HG03432 (cell line): ENCODE measurements around the gene C8G.

Experiments
- ATAC-seq: cut with Tn5 transposase; IDR thresholded peaks from one replicate; pipeline ENCODE4 v1.9.1; 2021; ENCODE audit warnings: mild to moderate bottlenecking, moderate library complexity; ENCODE audit not compliant: unreplicated experiment

Gene C8G

GRCh38 chr9:136980669-136981478 is 35.8 kb downstream of the C8G start:
- ATAC-seq = no peak

- no peak for ATAC-seq
Measured at GRCh38 chr9:136981588-136982231, 36.7 kb downstream of the C8G start.

- ATAC-seq = no peak
Measured at GRCh38 chr9:136982232-136983051, 37.4 kb downstream of the C8G start, which contains the start of gene LCNL1. Gene LCNL1, plus strand, starts transcription at chr9:136982993. Its CDS starts 594 bp downstream, at chr9:136983587.

DNA sequence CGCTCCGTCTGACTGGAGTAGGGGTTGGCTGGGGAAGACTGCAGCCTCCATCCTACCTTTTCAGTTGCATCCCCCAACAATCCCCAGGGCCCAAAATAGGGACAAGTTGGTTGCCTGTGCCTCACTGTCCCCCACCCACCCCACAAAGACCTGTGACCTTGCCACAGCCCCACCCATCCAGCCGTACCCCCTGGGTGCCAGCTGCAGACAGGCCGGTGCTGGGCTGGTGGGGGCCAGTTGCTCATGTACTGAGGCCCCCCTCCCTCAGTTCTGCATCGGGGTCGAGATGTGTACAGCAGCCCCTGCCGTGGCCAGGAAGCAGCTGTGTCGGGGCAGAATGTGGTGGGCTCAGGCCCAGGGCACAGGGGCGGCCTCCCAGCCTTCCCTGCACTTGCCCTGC is 38.1 kb downstream of the C8G start:
- ATAC-seq = no peak

- ATAC-seq = no peak
Measured at GRCh38 chr9:136983656-136984314, 38.7 kb downstream of the C8G start.

- ATAC-seq = no peak
Measured at GRCh38 chr9:136984464-136985026, 39.5 kb downstream of the C8G start.

- no peak for ATAC-seq
Measured at GRCh38 chr9:136985027-136985602, 40.1 kb downstream of the C8G start.

- ATAC-seq = no peak
Measured at GRCh38 chr9:136985853-136986252, 40.8 kb downstream of the C8G start.

DNA sequence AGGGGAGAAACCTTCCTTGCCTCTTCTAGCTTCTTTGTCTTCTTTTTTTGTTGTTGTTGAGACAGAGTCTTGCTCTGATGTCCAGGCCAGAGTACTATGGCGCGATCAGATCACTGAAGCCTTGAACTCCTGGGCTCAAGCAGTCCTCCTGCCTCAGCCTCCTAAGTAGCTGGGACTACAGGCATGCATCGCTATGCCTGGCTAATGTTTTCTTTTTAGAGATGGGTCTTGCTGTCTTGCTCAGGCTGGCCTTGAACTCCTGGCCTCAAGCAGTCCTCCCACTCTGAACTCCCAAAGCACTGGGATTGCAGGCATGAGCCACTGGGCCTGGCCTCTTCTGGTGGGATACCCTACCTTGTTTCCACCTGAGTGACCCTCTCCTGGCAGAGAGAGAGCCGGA is 43.8 kb downstream of the C8G start:
- ATAC-seq = no peak

- no peak for ATAC-seq
Measured at GRCh38 chr9:136990242-136990911, 45.3 kb downstream of the C8G start.

GRCh38 chr9:136991993-136992818 is 47.2 kb downstream of the C8G start, which contains the start of gene PAXX:
Gene PAXX, plus strand, starts transcription at chr9:136992422. Its CDS starts 22 bp downstream, at chr9:136992444.
- peak; percentile 74 for ATAC-seq

GRCh38 chr9:136992819-136993369 is 47.9 kb downstream of the C8G start:
- ATAC-seq = no peak

GRCh38 chr9:136994180-136994887 is 49.3 kb downstream of the C8G start:
- ATAC-seq = no peak

- no peak for ATAC-seq
Measured at GRCh38 chr9:136994888-136995230, 49.8 kb downstream of the C8G start.

GRCh38 chr9:136995362-136995761 is 50.3 kb downstream of the C8G start:
- ATAC-seq = no peak

DNA sequence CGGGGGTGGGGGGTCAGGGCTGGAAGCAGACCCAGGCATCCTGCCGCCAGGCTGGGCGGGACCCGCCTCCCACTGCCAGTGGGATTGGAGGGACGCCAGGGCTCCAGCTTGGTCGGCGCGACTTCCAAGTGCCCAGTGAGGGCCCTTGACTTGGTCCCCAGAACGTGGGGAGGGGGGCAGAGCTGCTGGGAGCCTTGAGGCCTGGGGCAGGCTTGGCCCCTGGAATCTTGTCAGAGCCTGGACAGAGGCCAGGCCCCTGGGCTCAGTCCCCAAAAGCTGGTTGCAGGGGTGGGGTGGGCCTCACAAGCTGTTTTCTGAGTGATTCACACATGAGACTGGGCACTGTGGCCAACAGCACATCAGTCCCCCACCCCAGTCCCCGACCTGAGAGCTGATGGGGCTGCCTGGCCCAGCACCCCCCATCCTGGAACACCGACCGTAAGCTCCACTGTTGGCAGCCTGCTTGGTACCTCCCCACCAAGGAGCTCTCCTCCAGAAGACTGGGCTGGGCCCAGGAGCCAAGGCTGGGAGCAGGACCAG is 50.8 kb downstream of the C8G start:
- ATAC-seq = no peak
